Immature natural killer cell (primary cell): ENCODE results near the gene SYCE1L. TPM values are rescaled to one million over a fixed set of nuclear protein-coding genes. Genes with fewer than 3 reads are reported as not detected.
A peak's percentile ranks its signal among the peaks of the same experiment; 100 is the strongest.

ENCODE experiments used
- DNase-seq, 3 donors: peaks; one replicate each; pipeline ENCODE4 v3.0.0; 2022; ENCODE audit warnings: mixed read lengths in 1 of 3
- H3K27ac Mint-ChIP-seq, 6 donors: one replicate each; pipeline ENCODE4 v1.8.0; 2020; ENCODE audit warnings: mixed read lengths in 6 of 6, mild to moderate bottlenecking in 5 of 6, inconsistent platforms in 4 of 6, moderate library complexity in 3 of 6
- H3K27me3 Mint-ChIP-seq, 3 donors: one replicate each; pipeline ENCODE4 v1.8.0; 2020 to 2021; ENCODE audit warnings: low read depth in 3 of 3, mild to moderate bottlenecking in 3 of 3, mixed read lengths in 3 of 3, moderate library complexity in 3 of 3, inconsistent platforms in 1 of 3
- H3K36me3 Mint-ChIP-seq, 3 donors: one replicate each; pipeline ENCODE4 v1.8.0; 2020; ENCODE audit warnings: mixed read lengths in 3 of 3, inconsistent platforms in 2 of 3, mild to moderate bottlenecking in 2 of 3
- H3K4me1 Mint-ChIP-seq, 2 donors: one replicate each; pipeline ENCODE4 v1.8.0; 2020; ENCODE audit warnings: inconsistent platforms in 2 of 2, mild to moderate bottlenecking in 2 of 2, mixed read lengths in 2 of 2, moderate library complexity in 1 of 2
- H3K4me3 Mint-ChIP-seq, 5 donors: one replicate each; pipeline ENCODE4 v1.8.0; 2020; ENCODE audit warnings: mild to moderate bottlenecking in 5 of 5, mixed read lengths in 5 of 5, inconsistent platforms in 3 of 5, moderate library complexity in 3 of 5
- H3K9me3 Mint-ChIP-seq, 6 donors: one replicate each; pipeline ENCODE4 v1.8.0; 2020; ENCODE audit warnings: mild to moderate bottlenecking in 6 of 6, mixed read lengths in 6 of 6, inconsistent platforms in 4 of 6, moderate library complexity in 3 of 6
- polyA plus RNA-seq, 3 donors: library from polyadenylated mRNA; unstranded; fragments of 300-500 nt; fragmentation: Illumina TruSeq; gene quantifications; one replicate each; pipeline ENCODE4 v1.2.3, GENCODE V29; 2021

SYCE1L gene
- polyA plus RNA-seq, 3 donors from 2014 or later, result 0.61 to 2.9 (median 2.2) TPM

GRCh38 chr16:77212741-77213541 lies 13.7 kb downstream of the SYCE1L start:
- peak overlapping the region in 5 of 6 donors; percentile 29 to 74 (median 62) for H3K27ac Mint-ChIP-seq
- H3K27me3 Mint-ChIP-seq, result peaks cover 0 to 4% (median 2%) of the 10 kb centered on the region in 3 donors
- no peaks in the 10 kb centered on the region for H3K9me3 Mint-ChIP-seq
- DNase-seq, result peak; percentile 62 to 71 (median 69)
- peak overlapping the region; percentile 69 to 93 (median 86) for H3K4me3 Mint-ChIP-seq
- peaks cover 15 to 16% of the 10 kb centered on the region in 2 donors for H3K4me1 Mint-ChIP-seq
- peaks cover 0 to 4% (median 0%) of the 10 kb centered on the region in 3 donors for H3K36me3 Mint-ChIP-seq

- H3K36me3 Mint-ChIP-seq, result peaks cover 0 to 4% (median 0%) of the 10 kb centered on the region in 3 donors
- H3K27me3 Mint-ChIP-seq, result peaks cover 0 to 4% (median 2%) of the 10 kb centered on the region in 3 donors
- H3K4me1 Mint-ChIP-seq, result peaks cover 15 to 16% of the 10 kb centered on the region in 2 donors
- DNase-seq, result no peak
- H3K27ac Mint-ChIP-seq, result peak overlapping the region in 4 of 6 donors; percentile 64 to 86 (median 72)
- H3K9me3 Mint-ChIP-seq, result no peaks in the 10 kb centered on the region
- H3K4me3 Mint-ChIP-seq, result peak overlapping the region; percentile 69 to 93 (median 84)
Observed at GRCh38 chr16:77213542-77214106, 14.4 kb downstream of the SYCE1L start.

- peaks cover 0 to 8% (median 0%) of the 10 kb centered on the region in 3 donors for H3K36me3 Mint-ChIP-seq
- H3K4me3 Mint-ChIP-seq, result peak overlapping the region; percentile 27 to 93 (median 40)
Observed at GRCh38 chr16:77214411-77215138, 15.4 kb downstream of the SYCE1L start.

GRCh38 chr16:77219437-77219836 lies 20.2 kb downstream of the SYCE1L start:
- Mint-ChIP-seq H3K27me3 (peaks cover 1 to 2% (median 2%) of the 10 kb centered on the region in 3 donors), H3K9me3 (no peaks in the 10 kb centered on the region), H3K36me3 (peaks cover 0 to 4% (median 0%) of the 10 kb centered on the region in 3 donors), H3K27ac (no peak overlapping the region), H3K4me1 (no peaks in the 10 kb centered on the region), H3K4me3 (no peak overlapping the region)
- DNase-seq, result no peak

More at GRCh38 chr16:77214411-77215138, 15.4 kb downstream of the SYCE1L start:
- DNase-seq, result no peak
- no peak overlapping the region for H3K27ac Mint-ChIP-seq
- H3K4me1 Mint-ChIP-seq, result peaks cover 15 to 16% of the 10 kb centered on the region in 2 donors
- H3K9me3 Mint-ChIP-seq, result no peaks in the 10 kb centered on the region
- H3K27me3 Mint-ChIP-seq, result peaks cover 0 to 4% (median 2%) of the 10 kb centered on the region in 3 donors

- Mint-ChIP-seq H3K36me3 (peaks cover 0 to 4% (median 0%) of the 10 kb centered on the region in 3 donors), H3K27me3 (peaks cover 1 to 2% (median 2%) of the 10 kb centered on the region in 3 donors), H3K27ac (no peak overlapping the region), H3K4me1 (no peaks in the 10 kb centered on the region), H3K9me3 (no peaks in the 10 kb centered on the region), H3K4me3 (no peak overlapping the region)
- no peak for DNase-seq
Observed at GRCh38 chr16:77220427-77220826, 21.2 kb downstream of the SYCE1L start.

GRCh38 chr16:77221482-77221881 lies 22.3 kb downstream of the SYCE1L start:
- Mint-ChIP-seq H3K4me3 (no peak overlapping the region), H3K27ac (no peak overlapping the region), H3K27me3 (peaks cover 1 to 2% (median 2%) of the 10 kb centered on the region in 3 donors), H3K4me1 (no peaks in the 10 kb centered on the region), H3K9me3 (no peaks in the 10 kb centered on the region), H3K36me3 (peaks cover 0 to 4% (median 0%) of the 10 kb centered on the region in 3 donors)
- no peak for DNase-seq

GRCh38 chr16:77223184-77223583 lies 24.0 kb downstream of the SYCE1L start:
- Mint-ChIP-seq H3K27ac (no peak overlapping the region), H3K9me3 (no peaks in the 10 kb centered on the region)

GRCh38 chr16:77225182-77225581 lies 26.0 kb downstream of the SYCE1L start:
- H3K9me3 Mint-ChIP-seq, result no peaks in the 10 kb centered on the region
- peaks cover 1 to 6% (median 2%) of the 10 kb centered on the region in 3 donors for H3K27me3 Mint-ChIP-seq
- DNase-seq, result no peak
- no peaks in the 10 kb centered on the region for H3K4me1 Mint-ChIP-seq
- no peak overlapping the region for H3K4me3 Mint-ChIP-seq
- H3K27ac Mint-ChIP-seq, result no peak overlapping the region
- H3K36me3 Mint-ChIP-seq, result no peaks in the 10 kb centered on the region

More at GRCh38 chr16:77223184-77223583, 24.0 kb downstream of the SYCE1L start:
- peaks cover 1 to 6% (median 2%) of the 10 kb centered on the region in 3 donors for H3K27me3 Mint-ChIP-seq
- H3K4me3 Mint-ChIP-seq, result no peak overlapping the region
- peaks cover 0 to 4% (median 0%) of the 10 kb centered on the region in 3 donors for H3K36me3 Mint-ChIP-seq
- no peak for DNase-seq
- no peaks in the 10 kb centered on the region for H3K4me1 Mint-ChIP-seq

- H3K27ac Mint-ChIP-seq, result peak overlapping the region in 1 of 6 donors; percentile 58
- no peaks in the 10 kb centered on the region for H3K36me3 Mint-ChIP-seq
- DNase-seq, result no peak
- H3K4me3 Mint-ChIP-seq, result no peak overlapping the region
- no peaks in the 10 kb centered on the region for H3K9me3 Mint-ChIP-seq
- H3K27me3 Mint-ChIP-seq, result peaks cover 0 to 6% (median 0%) of the 10 kb centered on the region in 3 donors
- H3K4me1 Mint-ChIP-seq, result no peaks in the 10 kb centered on the region
Observed at GRCh38 chr16:77227745-77228144, 28.5 kb downstream of the SYCE1L start.

- Mint-ChIP-seq H3K9me3 (no peaks in the 10 kb centered on the region), H3K27me3 (peaks cover 0 to 15% (median 2%) of the 10 kb centered on the region in 3 donors), H3K36me3 (no peaks in the 10 kb centered on the region), H3K4me1 (peaks cover 1 to 2% of the 10 kb centered on the region in 2 donors), H3K4me3 (no peak overlapping the region), H3K27ac (no peak overlapping the region)
- DNase-seq, result no peak
Observed at GRCh38 chr16:77231047-77231446, 31.8 kb downstream of the SYCE1L start.

- no peak overlapping the region for H3K4me3 Mint-ChIP-seq
- H3K27me3 Mint-ChIP-seq, result peaks cover 1 to 16% (median 2%) of the 10 kb centered on the region in 3 donors
Observed at GRCh38 chr16:77233799-77234519, 34.8 kb downstream of the SYCE1L start.

GRCh38 chr16:77234611-77235010 lies 35.4 kb downstream of the SYCE1L start:
- H3K4me3 Mint-ChIP-seq, result no peak overlapping the region
- peaks cover 6 to 7% of the 10 kb centered on the region in 2 donors for H3K4me1 Mint-ChIP-seq
- H3K27ac Mint-ChIP-seq, result no peak overlapping the region
- H3K27me3 Mint-ChIP-seq, result peaks cover 1 to 16% (median 2%) of the 10 kb centered on the region in 3 donors
- no peak for DNase-seq
- no peaks in the 10 kb centered on the region for H3K36me3 Mint-ChIP-seq
- H3K9me3 Mint-ChIP-seq, result no peaks in the 10 kb centered on the region

More at GRCh38 chr16:77233799-77234519, 34.8 kb downstream of the SYCE1L start:
- Mint-ChIP-seq H3K36me3 (no peaks in the 10 kb centered on the region), H3K9me3 (no peaks in the 10 kb centered on the region), H3K4me1 (peaks cover 6 to 7% of the 10 kb centered on the region in 2 donors), H3K27ac (no peak overlapping the region)
- no peak for DNase-seq

- Mint-ChIP-seq H3K27me3 (peaks cover 1 to 20% (median 2%) of the 10 kb centered on the region in 3 donors), H3K27ac (peak overlapping the region in 4 of 6 donors; percentile 24 to 53 (median 34)), H3K9me3 (no peaks in the 10 kb centered on the region), H3K4me1 (peaks cover 6 to 7% of the 10 kb centered on the region in 2 donors), H3K4me3 (peak overlapping the region; percentile 54 to 68 (median 61)), H3K36me3 (no peaks in the 10 kb centered on the region)
- peak; percentile 79 to 82 (median 80) for DNase-seq
Observed at GRCh38 chr16:77236063-77236511, 36.9 kb downstream of the SYCE1L start.
